H1 (cell line): ENCODE results near the gene CCR8. TPM values are rescaled to one million over a fixed set of nuclear protein-coding genes. Genes with fewer than 3 reads are reported as not detected.

ENCODE experiments used
- GABPA ChIP-seq: IDR thresholded peaks from 2 replicates; pipeline ENCODE4 v1.6.1; 2011; ENCODE audit warnings: mild to moderate bottlenecking, low read length, moderate library complexity, borderline replicate concordance; ENCODE audit not compliant: insufficient read depth
- NRF1 ChIP-seq: IDR thresholded peaks from 2 replicates; pipeline ENCODE4 v1.6.1; 2011; ENCODE audit warnings: mild to moderate bottlenecking, low read depth, low read length, improper control_type of control experiment
- PHF8 ChIP-seq: fragments of 200-600 bp; sonication (generic); conservative IDR thresholded peaks from 2 replicates; pipeline ENCODE4 v1.7.1; 2012; ENCODE audit warnings: low read depth, mild to moderate bottlenecking, inconsistent platforms, low read length, moderate library complexity
- RFX5 ChIP-seq: IDR thresholded peaks from 2 replicates; pipeline ENCODE4 v1.6.1; 2011; ENCODE audit warnings: low read depth, low read length, improper control_type of control experiment, borderline replicate concordance
- TAF1 ChIP-seq: IDR thresholded peaks from 2 replicates; pipeline ENCODE4 v1.6.1; 2011; ENCODE audit warnings: mild to moderate bottlenecking, low read depth, low read length
- YY1 ChIP-seq: IDR thresholded peaks from 2 replicates; pipeline ENCODE4 v1.6.1; 2011; ENCODE audit warnings: low read depth, mild to moderate bottlenecking, low read length
- polyA plus RNA-seq, 7 experiments: library from polyadenylated mRNA; depleted of rRNA in 3 of 7; stranded (reverse) in 5 of 7; unstranded in 2 of 7; fragments of >200 nt in 5 of 7; fragments of 200-250 nt in 2 of 7; gene quantifications; 1 replicate in 5 of 7; 2 replicates in 1 of 7; 4 replicates in 1 of 7; pipeline versions ENCODE4 v1.2.1 to v1.2.3, GENCODE V29; 2011 to 2013; ENCODE audit warnings: missing spikeins in 2 of 7, mixed read lengths in 2 of 7
- total RNA-seq: library from RNA; stranded (reverse); fragmentation: NEBNext Ultra II Directional; extraction: Animal tissue kit (Norgen Biotek cat#: 25700); gene quantifications from 2 replicates; pipeline ENCODE4 v1.2.1, GENCODE V29; 2021
- TF ChIP-seq, protein P1 (sequence below): fragments of 300-600 bp; sonication (generic); IDR thresholded peaks from 2 replicates; pipeline ENCODE4 v1.7.1; 2012; ENCODE audit warnings: low read length, moderate library complexity, mild to moderate bottlenecking, inconsistent platforms; ENCODE audit not compliant: insufficient replicate concordance
- TF ChIP-seq, protein P2 (sequence below): IDR thresholded peaks from 2 replicates; pipeline ENCODE4 v1.6.1; 2011; ENCODE audit warnings: low read depth, mild to moderate bottlenecking, low read length; ENCODE audit not compliant: insufficient read depth

The CCR8 gene
- total and polyA plus RNA-seq, 2 of the 8 experiments (the other 6 are each of a cell fraction or from before 2014, with no cell fraction given), result 0.35 TPM; not detected in 1

DNA sequence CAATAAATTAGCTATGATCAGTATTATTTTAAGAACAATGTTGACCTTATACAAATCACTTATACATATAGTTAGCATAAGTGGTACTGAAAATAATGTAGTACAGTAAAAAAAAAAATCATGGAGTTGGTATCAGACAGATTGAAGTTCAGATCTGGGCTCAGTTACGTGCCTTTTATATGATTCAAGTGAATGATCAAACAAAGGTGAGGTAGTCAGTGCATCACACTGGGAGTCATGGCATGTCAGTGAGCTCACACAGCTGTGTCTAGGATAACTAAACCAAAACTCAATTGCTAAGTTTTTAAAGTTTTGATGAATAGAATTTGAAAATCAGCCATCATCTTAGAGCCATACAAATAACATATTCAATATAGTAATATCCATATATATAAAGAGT is 11.2 kb upstream of the CCR8 start (continued):
- TF ChIP-seq, protein P1, sequence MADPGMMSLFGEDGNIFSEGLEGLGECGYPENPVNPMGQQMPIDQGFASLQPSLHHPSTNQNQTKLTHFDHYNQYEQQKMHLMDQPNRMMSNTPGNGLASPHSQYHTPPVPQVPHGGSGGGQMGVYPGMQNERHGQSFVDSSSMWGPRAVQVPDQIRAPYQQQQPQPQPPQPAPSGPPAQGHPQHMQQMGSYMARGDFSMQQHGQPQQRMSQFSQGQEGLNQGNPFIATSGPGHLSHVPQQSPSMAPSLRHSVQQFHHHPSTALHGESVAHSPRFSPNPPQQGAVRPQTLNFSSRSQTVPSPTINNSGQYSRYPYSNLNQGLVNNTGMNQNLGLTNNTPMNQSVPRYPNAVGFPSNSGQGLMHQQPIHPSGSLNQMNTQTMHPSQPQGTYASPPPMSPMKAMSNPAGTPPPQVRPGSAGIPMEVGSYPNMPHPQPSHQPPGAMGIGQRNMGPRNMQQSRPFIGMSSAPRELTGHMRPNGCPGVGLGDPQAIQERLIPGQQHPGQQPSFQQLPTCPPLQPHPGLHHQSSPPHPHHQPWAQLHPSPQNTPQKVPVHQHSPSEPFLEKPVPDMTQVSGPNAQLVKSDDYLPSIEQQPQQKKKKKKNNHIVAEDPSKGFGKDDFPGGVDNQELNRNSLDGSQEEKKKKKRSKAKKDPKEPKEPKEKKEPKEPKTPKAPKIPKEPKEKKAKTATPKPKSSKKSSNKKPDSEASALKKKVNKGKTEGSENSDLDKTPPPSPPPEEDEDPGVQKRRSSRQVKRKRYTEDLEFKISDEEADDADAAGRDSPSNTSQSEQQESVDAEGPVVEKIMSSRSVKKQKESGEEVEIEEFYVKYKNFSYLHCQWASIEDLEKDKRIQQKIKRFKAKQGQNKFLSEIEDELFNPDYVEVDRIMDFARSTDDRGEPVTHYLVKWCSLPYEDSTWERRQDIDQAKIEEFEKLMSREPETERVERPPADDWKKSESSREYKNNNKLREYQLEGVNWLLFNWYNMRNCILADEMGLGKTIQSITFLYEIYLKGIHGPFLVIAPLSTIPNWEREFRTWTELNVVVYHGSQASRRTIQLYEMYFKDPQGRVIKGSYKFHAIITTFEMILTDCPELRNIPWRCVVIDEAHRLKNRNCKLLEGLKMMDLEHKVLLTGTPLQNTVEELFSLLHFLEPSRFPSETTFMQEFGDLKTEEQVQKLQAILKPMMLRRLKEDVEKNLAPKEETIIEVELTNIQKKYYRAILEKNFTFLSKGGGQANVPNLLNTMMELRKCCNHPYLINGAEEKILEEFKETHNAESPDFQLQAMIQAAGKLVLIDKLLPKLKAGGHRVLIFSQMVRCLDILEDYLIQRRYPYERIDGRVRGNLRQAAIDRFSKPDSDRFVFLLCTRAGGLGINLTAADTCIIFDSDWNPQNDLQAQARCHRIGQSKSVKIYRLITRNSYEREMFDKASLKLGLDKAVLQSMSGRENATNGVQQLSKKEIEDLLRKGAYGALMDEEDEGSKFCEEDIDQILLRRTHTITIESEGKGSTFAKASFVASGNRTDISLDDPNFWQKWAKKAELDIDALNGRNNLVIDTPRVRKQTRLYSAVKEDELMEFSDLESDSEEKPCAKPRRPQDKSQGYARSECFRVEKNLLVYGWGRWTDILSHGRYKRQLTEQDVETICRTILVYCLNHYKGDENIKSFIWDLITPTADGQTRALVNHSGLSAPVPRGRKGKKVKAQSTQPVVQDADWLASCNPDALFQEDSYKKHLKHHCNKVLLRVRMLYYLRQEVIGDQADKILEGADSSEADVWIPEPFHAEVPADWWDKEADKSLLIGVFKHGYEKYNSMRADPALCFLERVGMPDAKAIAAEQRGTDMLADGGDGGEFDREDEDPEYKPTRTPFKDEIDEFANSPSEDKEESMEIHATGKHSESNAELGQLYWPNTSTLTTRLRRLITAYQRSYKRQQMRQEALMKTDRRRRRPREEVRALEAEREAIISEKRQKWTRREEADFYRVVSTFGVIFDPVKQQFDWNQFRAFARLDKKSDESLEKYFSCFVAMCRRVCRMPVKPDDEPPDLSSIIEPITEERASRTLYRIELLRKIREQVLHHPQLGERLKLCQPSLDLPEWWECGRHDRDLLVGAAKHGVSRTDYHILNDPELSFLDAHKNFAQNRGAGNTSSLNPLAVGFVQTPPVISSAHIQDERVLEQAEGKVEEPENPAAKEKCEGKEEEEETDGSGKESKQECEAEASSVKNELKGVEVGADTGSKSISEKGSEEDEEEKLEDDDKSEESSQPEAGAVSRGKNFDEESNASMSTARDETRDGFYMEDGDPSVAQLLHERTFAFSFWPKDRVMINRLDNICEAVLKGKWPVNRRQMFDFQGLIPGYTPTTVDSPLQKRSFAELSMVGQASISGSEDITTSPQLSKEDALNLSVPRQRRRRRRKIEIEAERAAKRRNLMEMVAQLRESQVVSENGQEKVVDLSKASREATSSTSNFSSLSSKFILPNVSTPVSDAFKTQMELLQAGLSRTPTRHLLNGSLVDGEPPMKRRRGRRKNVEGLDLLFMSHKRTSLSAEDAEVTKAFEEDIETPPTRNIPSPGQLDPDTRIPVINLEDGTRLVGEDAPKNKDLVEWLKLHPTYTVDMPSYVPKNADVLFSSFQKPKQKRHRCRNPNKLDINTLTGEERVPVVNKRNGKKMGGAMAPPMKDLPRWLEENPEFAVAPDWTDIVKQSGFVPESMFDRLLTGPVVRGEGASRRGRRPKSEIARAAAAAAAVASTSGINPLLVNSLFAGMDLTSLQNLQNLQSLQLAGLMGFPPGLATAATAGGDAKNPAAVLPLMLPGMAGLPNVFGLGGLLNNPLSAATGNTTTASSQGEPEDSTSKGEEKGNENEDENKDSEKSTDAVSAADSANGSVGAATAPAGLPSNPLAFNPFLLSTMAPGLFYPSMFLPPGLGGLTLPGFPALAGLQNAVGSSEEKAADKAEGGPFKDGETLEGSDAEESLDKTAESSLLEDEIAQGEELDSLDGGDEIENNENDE, result no peak
- TF ChIP-seq GABPA (no peak), RFX5 (no peak), YY1 (no peak), NRF1 (no peak), TAF1 (no peak), PHF8 (no peak)
- TF ChIP-seq, protein P2, sequence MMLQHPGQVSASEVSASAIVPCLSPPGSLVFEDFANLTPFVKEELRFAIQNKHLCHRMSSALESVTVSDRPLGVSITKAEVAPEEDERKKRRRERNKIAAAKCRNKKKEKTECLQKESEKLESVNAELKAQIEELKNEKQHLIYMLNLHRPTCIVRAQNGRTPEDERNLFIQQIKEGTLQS, result no peak
